GM04504 (cell line): ENCODE results near the gene XXYLT1.

Source experiments
- DNase-seq: peaks from one replicate; pipeline ENCODE4 v3.0.0-alpha.2; 2012; ENCODE audit warnings: low read depth

The XXYLT1 gene

DNA sequence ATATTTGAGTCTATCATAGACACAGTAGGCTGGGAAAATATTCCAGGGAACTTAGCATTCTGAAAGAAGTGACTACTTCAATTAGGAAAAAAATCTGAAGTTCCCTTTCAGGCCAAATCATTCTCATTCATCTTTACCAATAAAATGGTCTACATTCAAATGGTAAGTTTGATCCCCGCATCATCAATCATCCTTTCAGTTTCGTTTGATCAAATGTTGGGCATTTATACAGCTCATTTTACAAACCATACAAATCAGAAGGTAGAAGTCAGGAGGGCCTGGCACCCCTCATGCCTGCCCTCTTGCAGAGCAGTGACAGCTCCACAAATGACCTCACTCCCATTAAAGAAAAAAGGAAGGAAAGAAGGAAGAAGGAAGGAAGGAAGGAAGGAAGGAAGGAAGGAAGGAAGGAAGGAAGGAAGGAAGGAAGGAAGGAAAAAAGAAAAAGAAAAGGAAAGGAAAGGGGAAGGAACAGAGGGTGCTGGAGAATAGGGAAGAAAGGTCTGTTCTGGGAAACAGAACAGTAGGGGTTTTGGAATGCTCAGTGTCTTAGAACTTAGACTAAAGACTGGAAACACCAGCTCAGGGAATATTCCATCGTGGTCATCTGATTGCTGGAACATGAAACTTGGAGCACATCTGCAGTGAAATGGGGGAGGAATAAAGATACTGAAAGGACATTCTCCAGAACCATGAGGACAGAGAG is 86.1 kb downstream of the XXYLT1 start:
- no peak for DNase-seq

DNA sequence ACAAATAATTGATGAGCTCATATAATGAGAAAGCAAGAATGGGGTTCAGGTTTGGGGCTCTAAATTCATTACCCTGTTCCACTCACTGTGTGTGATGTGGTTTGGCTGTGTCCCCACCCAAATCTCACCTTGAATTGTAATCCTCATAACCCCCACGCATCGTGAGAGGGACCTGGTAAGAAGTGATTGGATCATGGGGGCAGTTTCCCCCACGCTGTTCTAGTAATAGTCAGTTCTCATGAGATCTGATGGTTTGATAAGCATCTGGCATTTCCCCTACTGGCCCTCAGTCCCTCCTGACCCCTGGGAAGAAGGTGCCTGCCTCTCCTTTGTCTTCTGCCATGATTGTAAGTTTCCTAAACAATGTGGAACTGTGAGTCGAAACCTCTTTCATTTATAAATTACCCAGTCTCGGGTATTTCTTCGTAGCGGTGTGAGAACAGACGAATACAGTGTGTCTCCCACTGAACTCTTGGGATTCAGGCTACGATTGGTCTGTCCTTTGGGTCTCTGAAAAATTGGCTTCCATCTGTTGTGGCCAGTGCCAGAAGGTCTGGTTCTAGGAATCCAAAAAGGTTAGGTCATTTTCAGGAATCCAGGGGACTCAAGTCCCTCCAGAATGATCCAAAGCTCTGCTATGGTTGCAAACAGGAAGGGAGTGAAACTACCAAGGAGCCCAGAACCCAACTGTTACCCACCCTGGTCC is 87.7 kb downstream of the XXYLT1 start:
- no peak for DNase-seq

DNA sequence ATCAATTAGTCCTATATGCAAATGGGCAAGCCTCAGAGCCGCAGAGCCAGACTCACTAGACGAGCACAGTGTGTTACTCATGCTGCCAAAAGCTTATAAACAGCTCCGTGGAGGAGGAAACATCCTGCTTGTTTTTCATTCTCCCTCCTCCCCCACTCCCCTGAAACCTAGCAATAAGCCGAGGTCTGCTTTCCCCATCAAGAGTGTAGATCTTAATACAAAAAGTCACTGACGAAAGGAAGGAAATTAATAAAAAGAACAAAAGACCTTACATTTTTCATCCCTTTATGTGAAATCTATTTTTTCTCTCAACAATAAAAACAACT is 88.5 kb downstream of the XXYLT1 start:
- peak; percentile 39 for DNase-seq

- no peak for DNase-seq
Measured at GRCh38 chr3:195181741-195182469, 89.1 kb downstream of the XXYLT1 start.

- no peak for DNase-seq
Measured at GRCh38 chr3:195181113-195181498, 89.9 kb downstream of the XXYLT1 start.

GRCh38 chr3:195180490-195181112 is 90.4 kb downstream of the XXYLT1 start:
- DNase-seq, result no peak

DNA sequence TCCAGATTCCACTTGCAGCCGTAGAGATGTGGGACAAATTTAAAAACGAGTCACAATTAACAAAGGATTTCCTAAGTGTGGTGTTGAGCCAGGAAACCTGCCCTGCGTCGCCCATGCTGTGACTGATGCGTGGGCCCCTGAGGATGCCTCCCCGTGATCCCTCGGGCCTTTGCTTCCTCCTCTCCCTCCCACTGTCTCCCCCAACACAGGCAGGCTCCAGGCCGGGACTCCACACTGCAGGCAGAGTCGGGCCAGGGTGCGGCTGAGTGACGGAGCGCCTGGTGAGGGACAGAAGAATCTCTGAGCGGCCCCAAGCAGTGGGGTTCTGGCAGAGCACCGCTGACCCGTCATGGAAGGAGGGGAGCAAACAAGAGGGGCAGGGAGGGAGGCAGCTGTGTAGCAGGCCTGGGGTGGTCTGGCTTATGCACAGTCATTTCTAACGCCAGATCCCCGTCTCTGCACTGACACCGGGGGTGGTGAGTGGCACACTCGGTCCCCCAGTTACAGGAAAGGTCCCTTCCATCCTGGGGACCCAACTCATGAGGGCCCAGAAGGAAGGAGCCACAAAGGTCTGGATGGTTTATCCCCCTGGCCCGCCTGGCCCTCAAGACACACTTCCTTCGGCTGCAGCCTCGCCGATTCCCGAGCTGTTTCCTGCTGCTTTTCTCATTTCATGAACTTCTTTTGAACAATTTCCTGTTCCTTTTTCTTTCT is 91.0 kb downstream of the XXYLT1 start:
- no peak for DNase-seq

- DNase-seq, result no peak
Measured at GRCh38 chr3:195178124-195178910, 92.6 kb downstream of the XXYLT1 start.

GRCh38 chr3:195177422-195178123 is 93.4 kb downstream of the XXYLT1 start:
- DNase-seq, result no peak

DNA sequence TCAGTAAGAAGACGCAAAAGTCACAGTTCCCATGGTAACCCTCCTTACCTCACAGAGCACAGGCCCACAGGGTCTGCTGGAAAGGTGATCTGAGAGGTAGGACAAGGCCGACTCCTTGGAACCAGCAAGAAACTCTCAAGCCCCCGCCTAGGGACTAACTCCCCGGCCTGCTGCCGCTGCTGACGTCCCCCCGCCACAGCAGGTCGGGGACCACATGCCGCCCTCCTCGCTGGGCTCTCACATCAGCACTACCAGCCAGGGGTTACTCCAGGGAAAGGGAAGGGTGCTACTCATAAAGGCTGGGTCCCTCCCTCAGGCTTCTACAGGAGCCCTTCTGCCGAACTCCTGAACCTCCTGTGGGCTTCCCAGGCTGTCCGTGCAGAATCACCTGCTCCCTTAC is 94.2 kb downstream of the XXYLT1 start:
- no peak for DNase-seq

- no peak for DNase-seq
Measured at GRCh38 chr3:195175476-195176337, 95.3 kb downstream of the XXYLT1 start.

DNA sequence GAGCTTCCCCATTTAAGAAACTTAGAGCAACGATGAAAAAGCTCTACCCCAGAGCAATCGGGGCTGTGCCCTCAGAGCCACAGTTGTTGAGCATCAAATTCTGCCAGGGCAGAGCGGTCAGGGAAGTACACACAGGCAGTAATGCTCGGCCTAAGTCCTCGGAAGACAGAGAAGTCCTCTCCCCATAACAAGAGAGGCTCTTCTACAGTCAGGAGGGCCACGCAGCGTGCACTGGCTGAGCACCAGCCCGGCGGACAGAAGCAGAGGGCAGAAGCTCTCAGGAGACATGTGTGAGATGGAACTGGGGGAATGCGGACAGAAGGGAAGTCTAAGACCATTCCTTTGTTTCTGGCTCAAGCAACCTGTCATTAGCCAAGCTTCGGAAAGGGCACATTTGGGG is 95.9 kb downstream of the XXYLT1 start:
- DNase-seq, result no peak

- DNase-seq, result no peak
Measured at GRCh38 chr3:195173657-195174056, 97.3 kb downstream of the XXYLT1 start.

DNA sequence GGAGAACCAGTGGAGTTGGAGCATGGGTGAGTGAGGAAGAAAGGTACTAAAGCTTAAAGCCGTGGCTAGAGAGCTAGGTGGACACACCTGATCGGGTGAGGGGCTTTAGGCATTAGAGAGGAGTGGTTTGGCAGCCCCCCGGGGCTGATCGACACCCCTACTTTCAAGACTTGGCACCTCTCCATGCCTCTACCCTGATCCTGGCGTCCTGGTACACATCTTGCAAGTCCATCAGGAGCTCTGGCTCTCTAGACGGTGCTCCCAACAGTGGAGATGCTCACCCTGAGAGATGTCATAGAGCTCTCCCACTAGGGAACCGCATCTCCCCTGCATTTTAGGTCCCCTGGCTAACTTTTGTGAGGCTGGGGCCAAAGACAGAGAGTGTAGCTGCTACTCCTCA is 98.1 kb downstream of the XXYLT1 start:
- no peak for DNase-seq

- no peak for DNase-seq
Measured at GRCh38 chr3:195172039-195172684, 98.8 kb downstream of the XXYLT1 start.

DNA sequence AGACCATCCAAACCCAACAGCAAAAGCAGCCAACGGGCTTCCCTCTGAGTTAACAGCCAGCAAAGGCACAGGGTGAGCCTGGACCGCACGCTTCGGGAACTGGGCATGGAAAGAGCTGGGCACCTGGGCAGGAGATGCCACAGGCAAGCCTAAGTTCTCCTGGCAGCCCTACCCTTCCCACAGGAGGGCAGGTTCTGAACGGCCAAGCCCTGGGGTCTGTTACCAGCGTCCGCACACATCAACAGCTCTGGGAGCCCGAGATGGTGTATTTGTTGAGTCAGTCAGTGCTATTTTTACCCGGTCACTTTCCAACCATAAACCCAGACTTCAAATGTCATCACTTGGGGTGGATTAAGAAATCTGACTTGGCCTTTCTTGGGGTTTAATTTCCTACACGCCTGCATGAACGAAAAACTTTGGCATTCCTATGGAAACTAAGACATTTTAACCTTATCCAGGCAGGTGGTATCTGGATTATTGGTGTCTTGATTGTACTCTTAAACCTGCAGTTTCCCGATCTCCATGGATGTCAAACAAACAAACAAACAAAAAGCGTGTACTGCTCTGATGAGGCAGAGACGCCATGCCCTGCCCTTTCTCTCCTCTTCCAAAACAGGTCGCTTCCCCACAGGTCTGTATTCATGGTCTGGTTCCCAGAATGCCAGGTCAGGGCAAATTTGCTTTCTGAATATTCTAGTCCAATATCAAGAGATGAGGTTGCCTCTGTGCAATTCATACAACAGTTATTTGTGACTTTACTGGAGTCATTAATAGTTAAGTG is 99.7 kb downstream of the XXYLT1 start:
- no peak for DNase-seq

DNA sequence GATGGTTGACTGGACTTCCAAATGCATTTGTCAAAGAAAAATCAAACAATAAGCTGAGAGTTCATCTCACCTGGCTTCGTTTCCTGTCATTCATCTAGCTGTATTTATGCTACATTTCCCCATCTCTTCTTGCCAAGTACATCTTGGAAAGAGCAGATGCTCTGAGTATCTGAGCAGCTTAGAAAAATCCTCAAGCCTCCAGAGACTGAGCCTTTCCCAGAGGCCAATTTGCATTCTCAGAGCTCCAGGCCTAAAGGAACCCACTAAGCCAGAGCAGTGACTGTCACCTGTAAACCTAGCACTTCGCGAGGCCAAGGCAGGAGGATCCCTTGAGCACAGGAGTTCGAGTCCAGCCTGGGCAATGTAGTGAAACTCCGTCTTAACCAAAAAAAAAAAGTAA is 100.5 kb downstream of the XXYLT1 start:
- DNase-seq, result no peak

DNA sequence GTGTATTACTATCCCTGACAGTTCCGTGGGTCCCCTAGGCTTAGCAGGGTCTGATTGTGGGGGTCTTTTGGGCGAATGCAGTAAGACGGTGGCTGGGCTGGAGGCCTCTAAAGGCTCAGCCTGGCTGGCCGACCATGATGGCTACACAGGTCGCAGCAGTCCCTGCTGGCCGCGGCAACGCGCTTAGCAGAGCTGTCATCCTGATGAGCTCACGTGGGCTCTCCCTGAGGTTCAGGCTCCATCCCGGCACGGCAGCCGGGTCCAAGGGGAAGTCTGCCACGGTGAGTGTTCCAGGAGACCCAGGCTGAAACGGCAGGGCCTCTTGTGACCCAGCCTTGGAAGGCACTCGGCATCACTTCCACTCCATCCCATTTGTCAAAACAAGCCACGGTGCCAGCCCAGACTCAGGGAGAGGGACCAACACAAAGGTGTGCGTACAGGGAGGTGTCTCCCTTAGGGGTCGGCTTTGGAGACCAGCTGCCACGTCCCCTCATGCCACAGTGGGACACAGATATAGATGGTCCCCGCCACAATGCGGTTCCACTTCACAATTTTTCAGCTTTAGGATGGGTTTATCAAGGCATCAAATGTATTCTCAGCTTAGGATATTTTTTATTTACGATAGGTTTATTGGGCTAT is 101.8 kb downstream of the XXYLT1 start:
- no peak for DNase-seq
